Occipital lobe (tissue), 2 donors: ENCODE results near the gene DIAPH2. TPM values are rescaled to one million over a fixed set of nuclear protein-coding genes. Genes with fewer than 3 reads are reported as not detected.

Source experiments
- DNase-seq: peaks from one replicate; lab custom pipeline; 2025; lab: John Stamatoyannopoulos, UW
- total RNA-seq: library from RNA; depleted of rRNA; stranded (reverse); fragments of >200 nt; gene quantifications from one replicate; pipeline ENCODE4 v1.2.3, GENCODE V29; 2014

Gene DIAPH2
- total RNA-seq, 1 donor from 2014 or later, result 18.2 TPM

GRCh38 chrX:97294041-97294440 is 609.4 kb downstream of the DIAPH2 start:
- no peak for DNase-seq

DNA sequence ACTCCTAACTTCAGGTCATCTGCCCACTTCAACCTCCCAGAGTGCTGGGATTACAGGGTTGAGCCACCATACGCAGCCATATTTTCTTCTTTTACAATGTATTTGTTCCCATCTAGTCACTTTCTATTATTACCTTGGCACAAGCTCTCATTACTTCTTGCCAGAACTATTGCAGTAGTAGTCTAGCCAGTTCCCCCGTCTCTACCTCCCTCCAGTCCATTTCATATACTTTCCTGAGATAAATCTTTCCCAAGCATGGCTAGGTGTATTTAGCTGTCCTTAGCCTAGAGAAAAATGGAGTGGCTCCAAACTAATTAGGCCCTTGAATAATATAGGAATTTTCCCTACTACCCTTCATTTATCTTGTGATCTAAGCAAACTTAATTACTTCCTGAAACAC is 611.3 kb downstream of the DIAPH2 start:
- no peak for DNase-seq

- no peak for DNase-seq
These were observed 622.3 kb downstream of the DIAPH2 start for GRCh38 chrX:97306771-97307470.

DNA sequence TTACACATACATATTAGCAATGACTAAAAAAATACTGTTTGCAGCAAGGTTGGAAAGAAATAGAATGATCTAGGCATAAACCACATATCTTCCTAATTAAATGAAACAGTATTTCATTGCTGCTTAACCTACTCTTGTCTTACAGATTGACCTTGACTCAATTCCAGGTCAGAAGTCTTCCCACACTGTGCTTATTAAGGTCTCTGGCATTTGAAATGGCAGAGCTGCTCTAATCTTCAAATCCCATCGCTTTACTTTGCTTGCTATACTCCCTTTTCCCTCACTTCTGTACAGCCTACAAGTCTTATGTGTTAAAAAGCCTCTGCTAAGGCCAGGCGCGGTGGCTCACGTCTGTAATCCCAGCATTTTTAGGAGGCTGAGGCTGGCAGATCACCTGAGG is 623.5 kb downstream of the DIAPH2 start:
- no peak for DNase-seq

DNA sequence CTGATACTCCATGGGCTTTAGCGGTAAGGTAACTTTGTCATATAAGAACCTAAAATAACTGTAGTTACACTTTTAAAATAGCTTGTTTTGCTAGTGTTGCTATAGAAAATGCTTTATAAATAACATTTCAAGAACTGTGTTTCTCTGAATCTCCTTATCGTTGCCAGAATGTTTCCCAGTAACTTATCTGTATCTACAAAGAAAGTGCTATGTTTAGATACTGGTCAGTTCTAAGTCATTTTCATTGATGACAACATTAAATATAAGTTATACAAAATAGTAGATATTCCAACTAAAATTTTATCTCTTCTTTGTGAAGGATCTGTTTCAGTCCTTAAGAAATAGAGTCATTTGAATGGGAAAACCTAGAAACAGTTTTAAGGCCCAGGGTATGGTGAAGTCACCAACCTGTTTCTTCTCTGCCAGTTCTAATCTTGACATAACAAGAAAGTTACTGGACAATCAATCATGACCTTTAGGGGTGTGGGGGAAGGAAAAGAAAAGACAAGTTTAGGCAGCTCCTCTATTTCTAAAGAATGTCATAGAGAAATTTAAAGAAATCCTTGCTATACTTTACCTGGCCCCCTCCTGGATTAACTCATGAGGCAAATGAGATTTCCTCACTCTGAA is 625.0 kb downstream of the DIAPH2 start:
- no peak for DNase-seq

DNA sequence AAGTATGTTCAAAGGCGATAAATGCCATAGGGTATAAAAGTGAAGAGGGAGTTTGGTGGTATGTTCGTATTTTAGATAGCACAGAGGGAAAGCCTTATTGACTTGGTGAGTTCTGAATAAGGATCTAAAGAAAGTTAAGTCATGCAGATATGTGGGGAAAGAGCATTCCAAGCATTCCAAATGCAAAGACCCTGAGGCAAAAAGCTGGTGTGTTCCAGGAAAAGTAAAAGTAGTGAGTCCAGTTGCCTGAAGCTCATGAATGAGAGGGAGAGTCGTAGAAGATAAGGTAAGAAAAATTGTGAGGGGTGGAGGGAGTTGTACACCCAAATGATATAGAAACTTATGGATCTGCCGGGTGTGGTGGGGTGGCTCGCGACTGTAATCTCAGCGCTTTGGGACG is 625.7 kb downstream of the DIAPH2 start:
- no peak for DNase-seq

DNA sequence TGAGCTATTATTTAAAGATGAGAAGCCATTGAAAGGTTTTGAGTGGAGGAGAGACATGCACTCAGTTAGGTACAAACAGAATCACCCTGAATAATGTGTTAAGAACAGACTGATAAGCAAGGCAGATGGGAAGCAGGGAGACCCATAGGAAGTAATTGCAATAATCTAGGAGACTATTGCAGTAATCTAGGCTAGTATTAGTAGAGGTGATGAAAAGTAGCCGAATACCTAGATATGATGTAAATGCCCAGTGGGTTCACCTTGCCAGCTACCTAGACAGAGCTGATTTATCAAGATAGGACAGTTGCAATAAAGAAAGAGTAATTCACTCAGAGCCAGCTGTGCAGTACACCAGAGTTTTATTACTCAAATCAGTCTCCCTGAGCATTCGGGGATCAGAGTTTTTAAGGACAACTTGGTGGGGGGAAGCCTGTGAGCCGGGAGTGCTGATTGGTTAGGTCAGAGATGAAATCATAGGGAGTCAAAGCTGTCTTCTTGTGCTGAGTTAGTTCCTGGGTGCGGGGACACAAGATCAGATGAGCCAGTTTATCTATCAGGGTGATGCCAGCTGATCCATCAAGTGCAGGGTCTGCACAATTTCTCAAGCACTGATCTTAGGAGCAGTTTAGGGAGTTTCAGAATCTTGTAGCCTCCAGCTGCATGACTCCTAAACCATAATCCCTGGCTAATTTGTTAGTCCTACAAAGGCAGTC is 626.6 kb downstream of the DIAPH2 start:
- DNase-seq, result no peak

DNA sequence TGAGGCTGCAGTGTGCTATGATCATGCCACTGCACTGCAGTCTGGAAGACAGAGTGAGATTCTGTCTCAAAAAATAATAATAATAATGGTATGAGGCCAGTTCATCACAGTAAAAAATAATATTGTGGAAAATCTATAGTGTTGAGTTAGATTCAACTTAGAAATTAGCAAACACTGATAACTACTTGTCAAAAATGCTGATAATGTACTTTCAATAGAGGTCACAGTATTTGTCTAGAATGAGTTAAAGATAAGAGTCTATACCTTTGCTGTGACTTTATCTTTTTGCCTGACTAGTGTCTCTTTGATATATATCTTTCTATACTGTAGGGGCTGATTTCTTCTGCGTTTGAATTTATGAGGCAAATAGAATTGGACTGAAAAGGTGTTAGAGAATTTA is 629.7 kb downstream of the DIAPH2 start:
- no peak for DNase-seq

GRCh38 chrX:97315939-97316338 is 631.3 kb downstream of the DIAPH2 start:
- no peak for DNase-seq

DNA sequence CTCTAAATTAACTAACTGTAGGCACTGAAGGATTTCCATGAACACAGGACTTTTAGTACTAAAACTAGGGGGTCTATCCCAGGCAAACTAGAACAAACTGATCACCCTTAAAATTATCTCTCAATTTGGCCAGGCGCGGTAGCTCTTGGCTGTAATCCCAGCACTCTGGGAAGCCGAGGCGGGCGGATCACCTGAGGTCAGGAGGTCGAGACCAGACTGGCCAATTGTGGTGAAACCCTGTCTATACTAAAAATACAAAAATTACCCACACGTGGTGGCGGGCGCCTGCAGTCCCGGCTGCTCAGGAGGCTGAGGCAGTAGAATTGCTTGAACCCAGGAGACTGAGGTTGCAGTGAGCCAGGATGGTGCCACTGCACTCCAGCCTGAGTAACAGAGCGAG is 635.7 kb downstream of the DIAPH2 start:
- DNase-seq, result no peak

GRCh38 chrX:97322401-97322800 is 637.8 kb downstream of the DIAPH2 start:
- DNase-seq, result no peak

DNA sequence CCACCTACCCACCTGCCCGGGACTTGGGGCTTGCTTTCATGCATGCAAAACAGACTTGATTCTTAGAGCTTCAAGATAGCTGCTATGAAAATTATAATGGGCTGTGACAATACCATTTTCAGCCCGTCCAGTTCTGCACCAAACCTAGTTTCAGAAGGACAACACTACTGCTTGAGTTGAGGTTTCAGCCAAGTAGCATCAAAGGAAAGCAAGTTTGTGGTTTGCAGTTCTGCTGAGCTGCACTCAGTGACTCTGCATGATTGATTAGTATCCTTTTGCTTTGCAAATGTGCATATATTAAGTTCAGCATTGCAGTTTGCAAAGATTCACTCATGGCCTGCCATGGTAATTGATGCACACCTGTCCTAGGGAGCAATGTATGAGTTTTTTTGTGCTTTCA is 641.8 kb downstream of the DIAPH2 start:
- DNase-seq, result no peak

DNA sequence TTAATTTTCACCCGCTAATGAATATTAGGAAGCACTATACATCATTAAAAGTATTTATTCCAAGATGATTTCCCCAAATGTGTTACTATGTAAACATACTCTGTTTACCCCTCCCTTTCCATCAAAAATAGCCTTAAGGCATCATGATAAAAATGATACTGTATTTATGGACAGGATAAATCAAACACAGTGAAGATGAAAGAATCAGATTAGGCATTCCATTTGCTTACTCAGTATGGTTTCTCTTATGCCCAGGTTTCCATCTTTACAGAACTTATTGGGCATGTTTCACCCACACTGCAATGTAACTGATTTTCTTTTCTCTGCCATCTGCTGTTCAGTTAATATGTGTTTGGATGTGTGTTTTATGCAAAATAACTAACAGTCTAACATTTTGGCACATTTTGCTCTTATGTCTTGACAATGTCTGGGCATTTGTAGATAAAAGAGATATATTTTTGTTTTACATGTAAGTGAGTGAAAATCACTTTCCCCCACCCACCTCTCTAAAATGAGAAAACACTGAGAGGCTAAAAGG is 644.3 kb downstream of the DIAPH2 start:
- no peak for DNase-seq

GRCh38 chrX:97330151-97330550 is 645.5 kb downstream of the DIAPH2 start:
- DNase-seq, result no peak

DNA sequence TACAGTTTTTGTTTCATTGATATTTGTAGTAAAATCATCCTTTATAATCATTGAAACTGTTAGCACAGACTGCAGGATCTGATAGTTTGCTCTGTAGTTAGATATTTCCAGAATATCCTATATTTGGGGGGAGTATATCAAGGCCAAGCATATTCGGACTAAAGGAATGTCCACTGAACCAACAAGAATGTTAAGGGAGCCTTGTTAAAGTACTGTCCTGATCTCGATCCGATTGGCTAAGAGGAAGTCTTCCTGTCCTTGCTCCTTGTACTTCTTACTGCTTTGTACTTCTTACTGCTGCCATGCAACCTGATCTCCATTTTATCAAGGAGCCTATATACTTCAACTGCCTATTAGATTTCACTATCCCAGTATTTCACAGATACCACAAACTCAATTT is 648.3 kb downstream of the DIAPH2 start:
- DNase-seq, result no peak

DNA sequence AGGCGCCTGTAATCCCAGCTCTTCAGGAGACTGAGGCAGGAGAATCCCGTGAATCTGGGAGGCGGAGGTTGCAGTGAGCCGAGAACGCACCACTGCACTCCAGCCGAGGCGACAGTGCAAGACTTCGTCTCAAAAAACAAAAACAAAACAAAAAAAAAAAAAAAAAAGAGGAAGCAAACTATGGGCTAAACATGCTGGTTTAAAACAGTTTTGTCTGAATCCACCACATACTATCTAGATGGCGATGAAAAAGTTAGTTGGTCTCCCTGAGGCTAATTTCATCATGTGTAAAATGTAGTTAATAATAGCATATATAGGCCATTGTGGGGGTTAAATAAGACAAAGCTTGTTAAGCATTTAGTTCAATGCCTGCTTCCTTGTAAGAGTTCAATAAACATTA is 650.2 kb downstream of the DIAPH2 start:
- DNase-seq, result no peak

GRCh38 chrX:97344724-97345123 is 660.1 kb downstream of the DIAPH2 start:
- no peak for DNase-seq

DNA sequence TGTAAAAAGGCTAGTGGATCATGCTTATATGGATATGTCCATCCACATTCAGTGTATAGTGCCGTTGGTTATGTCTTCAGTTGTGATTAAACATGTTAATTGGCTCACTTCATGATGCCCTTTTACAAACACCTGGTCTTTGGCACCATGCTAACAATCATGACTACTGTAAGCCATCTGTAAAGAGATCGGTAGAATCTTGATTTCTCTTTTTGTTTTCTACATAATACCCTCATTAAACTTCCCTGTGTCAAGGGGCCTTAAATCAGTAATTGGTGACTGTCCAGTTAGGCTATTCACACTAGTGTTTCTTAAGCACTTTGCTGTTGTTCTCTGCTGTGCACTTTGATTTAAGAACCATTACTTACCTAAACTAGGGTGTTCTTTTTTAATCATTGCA is 674.3 kb downstream of the DIAPH2 start:
- no peak for DNase-seq

GRCh38 chrX:97363843-97364242 is 679.2 kb downstream of the DIAPH2 start:
- no peak for DNase-seq

DNA sequence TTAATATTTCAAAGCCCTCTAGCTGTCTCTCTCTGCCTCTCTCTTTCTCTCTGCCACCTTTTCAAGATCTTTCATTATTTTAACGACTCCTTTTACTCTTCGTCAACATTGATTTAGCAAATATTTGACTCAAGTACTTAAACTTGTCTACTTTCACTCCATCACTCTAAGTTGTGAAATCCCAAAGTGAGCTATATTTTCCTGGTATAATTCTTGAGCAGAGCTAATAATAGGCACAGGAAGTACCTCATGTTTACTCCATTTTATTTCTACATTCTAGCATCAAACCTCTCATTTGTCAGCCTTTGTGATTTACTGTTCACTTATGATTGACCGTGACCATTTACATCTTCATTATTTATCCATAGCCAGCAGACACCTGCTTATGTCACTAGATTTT is 681.6 kb downstream of the DIAPH2 start:
- DNase-seq, result no peak

DNA sequence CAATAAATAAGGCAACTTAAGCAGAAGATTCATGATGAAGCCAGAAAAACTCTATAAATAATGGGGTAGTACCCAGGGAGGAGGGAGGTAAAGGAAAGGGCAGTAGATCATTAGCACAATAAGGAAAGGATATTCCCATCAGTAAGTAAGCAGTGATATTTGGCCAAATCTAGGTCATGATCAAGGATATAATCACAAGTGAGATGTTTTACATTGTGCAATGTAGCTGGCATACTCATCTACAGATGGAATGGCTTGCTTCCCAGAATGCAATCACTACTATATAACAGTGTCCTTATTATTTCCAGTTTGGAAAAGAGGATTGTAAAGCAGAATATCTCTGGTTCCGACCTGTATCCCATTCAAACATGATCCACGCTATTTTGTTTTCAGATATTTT is 682.5 kb downstream of the DIAPH2 start:
- DNase-seq, result no peak

DNA sequence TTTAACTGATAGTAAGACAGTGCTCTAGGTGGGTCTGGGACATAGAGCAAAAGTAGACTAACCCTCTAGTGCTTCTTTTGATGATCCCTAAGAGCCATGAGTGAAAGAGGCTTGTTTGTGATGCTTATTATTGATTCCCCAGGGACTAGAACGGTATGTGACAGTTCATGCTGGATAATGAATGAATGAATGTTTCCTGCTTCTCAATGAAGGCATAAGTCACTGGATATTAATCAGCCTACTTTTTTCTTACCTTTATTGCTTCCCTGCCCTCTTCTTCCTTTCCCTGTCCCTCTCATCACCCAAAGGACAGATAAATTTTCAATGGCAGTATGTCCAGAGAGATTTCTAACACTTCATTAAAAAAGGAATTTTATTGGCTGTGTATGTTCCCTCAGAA is 685.3 kb downstream of the DIAPH2 start:
- no peak for DNase-seq
